ENCODE results near the gene TPD52L1.

TPD52L1 gene

GRCh38 chr6:125233202-125233601 is 79.6 kb downstream of the TPD52L1 start:
- no peak overlapping the region for H3K4me3 ChIP-seq (ENCODE audit: low read depth, low read length)

GRCh38 chr6:125236536-125237327 is 83.2 kb downstream of the TPD52L1 start:
- no peak overlapping the region for H3K4me3 ChIP-seq (ENCODE audit: low read depth, low read length)

- no peak overlapping the region for H3K4me3 ChIP-seq (ENCODE audit: low read depth, low read length)
These were observed 84.2 kb downstream of the TPD52L1 start for GRCh38 chr6:125237764-125238163.

GRCh38 chr6:125245109-125245508 is 91.5 kb downstream of the TPD52L1 start:
- H3K4me3 ChIP-seq (ENCODE audit: low read depth, low read length) = no peak overlapping the region

GRCh38 chr6:125245523-125246264 is 92.1 kb downstream of the TPD52L1 start:
- no peak overlapping the region for H3K4me3 ChIP-seq (ENCODE audit: low read depth, low read length)

GRCh38 chr6:125246566-125246965 is 93.0 kb downstream of the TPD52L1 start:
- H3K4me3 ChIP-seq (ENCODE audit: low read depth, low read length) = no peak overlapping the region

GRCh38 chr6:125248136-125248535 is 94.6 kb downstream of the TPD52L1 start:
- no peak overlapping the region for H3K4me3 ChIP-seq (ENCODE audit: low read depth, low read length)

GRCh38 chr6:125250511-125250910 is 96.9 kb downstream of the TPD52L1 start:
- H3K4me3 ChIP-seq (ENCODE audit: low read depth, low read length) = no peak overlapping the region

GRCh38 chr6:125251516-125252220 is 98.1 kb downstream of the TPD52L1 start:
- no peak overlapping the region for H3K4me3 ChIP-seq (ENCODE audit: low read depth, low read length)

GRCh38 chr6:125252891-125253290 is 99.3 kb downstream of the TPD52L1 start:
- no peak overlapping the region for H3K4me3 ChIP-seq (ENCODE audit: low read depth, low read length)

GRCh38 chr6:125253881-125254280 is 100.3 kb downstream of the TPD52L1 start:
- no peak overlapping the region for H3K4me3 ChIP-seq (ENCODE audit: low read depth, low read length)

GRCh38 chr6:125254321-125254720 is 100.7 kb downstream of the TPD52L1 start:
- H3K4me3 ChIP-seq (ENCODE audit: low read depth, low read length) = no peak overlapping the region

- no peak overlapping the region for H3K4me3 ChIP-seq (ENCODE audit: low read depth, low read length)
These were observed 101.6 kb downstream of the TPD52L1 start for GRCh38 chr6:125255201-125255600.

- H3K4me3 ChIP-seq (ENCODE audit: low read depth, low read length) = no peak overlapping the region
These were observed 103.8 kb downstream of the TPD52L1 start for GRCh38 chr6:125257351-125257750.

- H3K4me3 ChIP-seq (ENCODE audit: low read depth, low read length) = no peak overlapping the region
These were observed 105.2 kb downstream of the TPD52L1 start for GRCh38 chr6:125258651-125259353.

GRCh38 chr6:125259354-125259736 is 105.8 kb downstream of the TPD52L1 start:
- no peak overlapping the region for H3K4me3 ChIP-seq (ENCODE audit: low read depth, low read length)

GRCh38 chr6:125262016-125263013 is 108.7 kb downstream of the TPD52L1 start:
- no peak overlapping the region for H3K4me3 ChIP-seq (ENCODE audit: low read depth, low read length)

- no peak overlapping the region for H3K4me3 ChIP-seq (ENCODE audit: low read depth, low read length)
These were observed 110.9 kb downstream of the TPD52L1 start for GRCh38 chr6:125264476-125264875.

GRCh38 chr6:125267806-125268523 is 114.4 kb downstream of the TPD52L1 start:
- no peak overlapping the region for H3K4me3 ChIP-seq (ENCODE audit: low read depth, low read length)
